HL-60 (cell line): Measurements from ENCODE around the gene HID1.

Experiments used
- TF ChIP-seq, protein P1 (sequence below): IDR thresholded peaks from one replicate; pipeline ENCODE4 v1.5.1; 2011; ENCODE audit warnings: low read length, control low read depth, inconsistent platforms; ENCODE audit not compliant: insufficient read depth
- TF ChIP-seq, protein P2 (sequence below): IDR thresholded peaks from 2 replicates; pipeline ENCODE4 v1.6.1; 2012; ENCODE audit warnings: low read depth; ENCODE audit not compliant: insufficient replicate concordance

DNA sequence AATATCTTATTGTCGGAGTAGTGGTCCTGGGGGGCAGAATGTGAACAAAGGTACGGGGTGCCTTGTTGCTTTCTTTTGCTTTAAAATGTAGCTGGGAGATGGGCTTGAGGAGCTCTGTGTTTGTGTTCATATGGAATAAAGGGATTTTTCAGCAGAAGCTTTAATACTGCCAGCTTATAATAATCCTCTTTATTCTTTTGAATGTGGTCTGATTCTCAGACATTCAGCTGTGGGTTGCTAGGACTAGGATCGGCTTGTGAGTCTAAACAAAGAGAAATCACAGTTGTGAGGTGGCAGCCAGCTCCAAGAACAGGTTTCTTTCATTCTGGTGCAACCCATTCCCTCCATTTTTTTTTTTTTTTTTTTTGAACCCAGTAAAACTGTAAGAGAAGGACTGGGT, 47.2 kb upstream of the HID1 start:
- TF ChIP-seq, protein P1, sequence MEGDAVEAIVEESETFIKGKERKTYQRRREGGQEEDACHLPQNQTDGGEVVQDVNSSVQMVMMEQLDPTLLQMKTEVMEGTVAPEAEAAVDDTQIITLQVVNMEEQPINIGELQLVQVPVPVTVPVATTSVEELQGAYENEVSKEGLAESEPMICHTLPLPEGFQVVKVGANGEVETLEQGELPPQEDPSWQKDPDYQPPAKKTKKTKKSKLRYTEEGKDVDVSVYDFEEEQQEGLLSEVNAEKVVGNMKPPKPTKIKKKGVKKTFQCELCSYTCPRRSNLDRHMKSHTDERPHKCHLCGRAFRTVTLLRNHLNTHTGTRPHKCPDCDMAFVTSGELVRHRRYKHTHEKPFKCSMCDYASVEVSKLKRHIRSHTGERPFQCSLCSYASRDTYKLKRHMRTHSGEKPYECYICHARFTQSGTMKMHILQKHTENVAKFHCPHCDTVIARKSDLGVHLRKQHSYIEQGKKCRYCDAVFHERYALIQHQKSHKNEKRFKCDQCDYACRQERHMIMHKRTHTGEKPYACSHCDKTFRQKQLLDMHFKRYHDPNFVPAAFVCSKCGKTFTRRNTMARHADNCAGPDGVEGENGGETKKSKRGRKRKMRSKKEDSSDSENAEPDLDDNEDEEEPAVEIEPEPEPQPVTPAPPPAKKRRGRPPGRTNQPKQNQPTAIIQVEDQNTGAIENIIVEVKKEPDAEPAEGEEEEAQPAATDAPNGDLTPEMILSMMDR, result no peak
- TF ChIP-seq, protein P2, sequence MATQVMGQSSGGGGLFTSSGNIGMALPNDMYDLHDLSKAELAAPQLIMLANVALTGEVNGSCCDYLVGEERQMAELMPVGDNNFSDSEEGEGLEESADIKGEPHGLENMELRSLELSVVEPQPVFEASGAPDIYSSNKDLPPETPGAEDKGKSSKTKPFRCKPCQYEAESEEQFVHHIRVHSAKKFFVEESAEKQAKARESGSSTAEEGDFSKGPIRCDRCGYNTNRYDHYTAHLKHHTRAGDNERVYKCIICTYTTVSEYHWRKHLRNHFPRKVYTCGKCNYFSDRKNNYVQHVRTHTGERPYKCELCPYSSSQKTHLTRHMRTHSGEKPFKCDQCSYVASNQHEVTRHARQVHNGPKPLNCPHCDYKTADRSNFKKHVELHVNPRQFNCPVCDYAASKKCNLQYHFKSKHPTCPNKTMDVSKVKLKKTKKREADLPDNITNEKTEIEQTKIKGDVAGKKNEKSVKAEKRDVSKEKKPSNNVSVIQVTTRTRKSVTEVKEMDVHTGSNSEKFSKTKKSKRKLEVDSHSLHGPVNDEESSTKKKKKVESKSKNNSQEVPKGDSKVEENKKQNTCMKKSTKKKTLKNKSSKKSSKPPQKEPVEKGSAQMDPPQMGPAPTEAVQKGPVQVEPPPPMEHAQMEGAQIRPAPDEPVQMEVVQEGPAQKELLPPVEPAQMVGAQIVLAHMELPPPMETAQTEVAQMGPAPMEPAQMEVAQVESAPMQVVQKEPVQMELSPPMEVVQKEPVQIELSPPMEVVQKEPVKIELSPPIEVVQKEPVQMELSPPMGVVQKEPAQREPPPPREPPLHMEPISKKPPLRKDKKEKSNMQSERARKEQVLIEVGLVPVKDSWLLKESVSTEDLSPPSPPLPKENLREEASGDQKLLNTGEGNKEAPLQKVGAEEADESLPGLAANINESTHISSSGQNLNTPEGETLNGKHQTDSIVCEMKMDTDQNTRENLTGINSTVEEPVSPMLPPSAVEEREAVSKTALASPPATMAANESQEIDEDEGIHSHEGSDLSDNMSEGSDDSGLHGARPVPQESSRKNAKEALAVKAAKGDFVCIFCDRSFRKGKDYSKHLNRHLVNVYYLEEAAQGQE, result no peak
